ENCODE data around the gene LPAR2.

The LPAR2 gene

DNA sequence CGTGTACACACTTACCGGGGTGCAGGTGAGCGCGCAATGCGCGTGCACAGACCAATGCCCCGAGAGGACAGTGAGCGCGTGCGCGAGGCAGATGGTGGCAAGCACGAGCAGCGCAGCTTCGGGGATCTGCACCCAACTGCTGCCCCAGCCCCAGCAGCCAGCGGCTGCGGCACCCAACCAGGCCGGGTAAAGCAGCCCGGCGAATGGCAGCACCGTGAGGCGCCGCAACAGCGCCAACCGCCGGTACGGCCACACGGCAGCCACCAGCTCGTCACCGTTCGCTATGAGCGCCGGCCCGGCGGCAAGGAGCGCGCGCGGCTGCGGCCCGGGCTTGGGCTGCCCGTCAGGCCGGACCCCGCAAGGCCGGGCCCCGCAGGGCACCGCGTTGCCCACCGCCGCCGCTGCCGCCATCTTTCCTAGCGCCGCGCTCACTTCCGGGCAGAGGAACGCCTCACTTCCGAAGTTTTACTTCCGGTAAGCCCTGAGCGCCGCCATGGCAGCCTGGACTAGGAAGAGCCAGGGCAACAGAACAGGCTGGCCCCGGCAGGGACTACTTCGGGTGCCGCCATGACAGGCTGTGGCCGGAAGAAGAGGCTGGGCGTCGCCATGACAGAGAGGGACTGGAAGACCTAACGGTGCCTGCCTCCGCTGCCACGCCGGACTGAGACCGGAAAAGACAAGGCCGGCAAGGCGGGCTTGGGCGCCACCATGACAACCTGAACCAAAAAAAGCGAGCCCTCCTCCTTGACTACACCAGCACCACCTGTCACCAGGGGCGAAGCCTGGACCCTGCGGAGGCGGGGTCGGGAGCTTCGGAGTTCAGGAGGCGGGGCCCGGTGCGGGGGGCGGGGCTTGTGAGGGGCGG is 35.5 kb upstream of the LPAR2 start, which contains the start of gene ATP13A1:
Gene ATP13A1 (minus strand): TSS at position 421 of the 865 bp plus-strand sequence. CDS start 10 bp downstream, at position 411.
- H3K4me1 ChIP-seq (ENCODE audit: insufficient read depth, insufficient read length), result peaks cover 14% of the 10 kb centered on the region
- no peak for TF ChIP-seq SUZ12 (IDR thresholded peaks at IDR 0.05; ENCODE audit: extremely low read depth, insufficient read depth, insufficient read length)
- peak; percentile 97 for TF ChIP-seq YY1 (IDR thresholded peaks at IDR 0.05; ENCODE audit: insufficient read depth, insufficient read length)
- H3K27me3 ChIP-seq (ENCODE audit: insufficient read depth, insufficient read length), result no peaks in the 10 kb centered on the region
- H3K36me3 ChIP-seq (ENCODE audit: insufficient read depth, insufficient read length, low read length), result peaks cover 31% of the 10 kb centered on the region
- no peaks in the 10 kb centered on the region for H3K9me3 ChIP-seq (ENCODE audit: insufficient read depth, low read length)
- H3K9ac ChIP-seq (ENCODE audit: insufficient read length, low read depth), result peak within 1 kb of the TSS; percentile 100
- DNase-seq (ENCODE audit: low read depth, low spot score), result peak; percentile 87
- H3K4me3 ChIP-seq (ENCODE audit: insufficient read length, low read depth), result peak within 1 kb of the TSS; percentile 100

DNA sequence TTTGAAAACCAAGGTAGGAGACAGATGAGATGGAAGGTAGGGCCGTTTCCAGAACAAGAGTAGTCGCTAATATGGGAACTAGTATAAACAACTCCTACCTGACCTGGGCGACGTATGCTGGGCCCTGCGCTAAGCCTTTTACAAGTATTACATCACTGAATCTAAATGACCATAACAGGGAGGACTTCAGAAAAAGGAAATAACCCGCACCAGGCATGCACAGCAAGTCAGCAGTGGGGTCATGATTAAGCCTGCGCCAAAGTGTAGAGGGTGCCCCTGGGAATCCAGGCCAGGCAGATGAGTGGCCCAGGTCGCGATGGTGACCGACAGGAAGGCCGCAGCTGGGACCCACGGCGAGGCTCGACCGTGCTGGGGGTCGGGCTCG is 34.8 kb upstream of the LPAR2 start:
- H3K9ac ChIP-seq (ENCODE audit: insufficient read length, low read depth), result peak overlapping the region; percentile 100
- no peak for DNase-seq (ENCODE audit: low read depth, low spot score)
- H3K36me3 ChIP-seq (ENCODE audit: insufficient read depth, insufficient read length, low read length), result peaks cover 38% of the 10 kb centered on the region
- TF ChIP-seq SUZ12 (IDR thresholded peaks at IDR 0.05; ENCODE audit: extremely low read depth, insufficient read depth, insufficient read length), result no peak
- TF ChIP-seq YY1 (IDR thresholded peaks at IDR 0.05; ENCODE audit: insufficient read depth, insufficient read length), result no peak
- no peak for TF ChIP-seq ZNF274 (IDR thresholded peaks at IDR 0.05; ENCODE audit: low read depth, low read length)
- peaks cover 12% of the 10 kb centered on the region for H3K4me1 ChIP-seq (ENCODE audit: insufficient read depth, insufficient read length)
- H3K4me3 ChIP-seq (ENCODE audit: insufficient read length, low read depth), result peak overlapping the region; percentile 100
- no peaks in the 10 kb centered on the region for H3K27me3 ChIP-seq (ENCODE audit: insufficient read depth, insufficient read length)
- no peaks in the 10 kb centered on the region for H3K9me3 ChIP-seq (ENCODE audit: insufficient read depth, low read length)

DNA sequence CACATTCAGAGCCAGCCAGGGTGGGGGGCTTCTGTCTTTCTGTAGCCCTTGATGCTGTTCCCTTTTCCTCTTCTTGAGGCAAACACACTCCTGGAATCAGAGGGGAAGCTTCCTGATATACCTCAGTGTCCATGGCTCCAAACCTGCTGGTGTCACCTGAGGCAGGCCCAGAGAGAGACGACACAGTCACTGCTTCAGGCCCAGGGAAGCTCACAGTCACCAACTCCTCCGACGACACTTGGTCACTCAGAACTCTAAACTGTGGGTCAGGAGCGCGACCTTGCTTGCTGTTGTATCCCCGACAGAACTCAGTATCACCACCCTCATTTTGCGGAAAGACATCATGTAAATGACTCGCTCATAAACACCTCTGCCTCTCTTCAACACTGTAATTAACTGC is 34.3 kb upstream of the LPAR2 start:
- Histone ChIP-seq H3K9ac (ENCODE audit: insufficient read length, low read depth) (peak overlapping the region; percentile 43), H3K27me3 (ENCODE audit: insufficient read depth, insufficient read length) (no peaks in the 10 kb centered on the region), H3K36me3 (ENCODE audit: insufficient read depth, insufficient read length, low read length) (peaks cover 43% of the 10 kb centered on the region), H3K9me3 (ENCODE audit: insufficient read depth, low read length) (no peaks in the 10 kb centered on the region), H3K4me3 (ENCODE audit: insufficient read length, low read depth) (peak overlapping the region; percentile 100), H3K4me1 (ENCODE audit: insufficient read depth, insufficient read length) (peaks cover 12% of the 10 kb centered on the region)
- no peak for TF ChIP-seq SUZ12 (IDR thresholded peaks at IDR 0.05; ENCODE audit: extremely low read depth, insufficient read depth, insufficient read length)
- no peak for DNase-seq (ENCODE audit: low read depth, low spot score)

DNA sequence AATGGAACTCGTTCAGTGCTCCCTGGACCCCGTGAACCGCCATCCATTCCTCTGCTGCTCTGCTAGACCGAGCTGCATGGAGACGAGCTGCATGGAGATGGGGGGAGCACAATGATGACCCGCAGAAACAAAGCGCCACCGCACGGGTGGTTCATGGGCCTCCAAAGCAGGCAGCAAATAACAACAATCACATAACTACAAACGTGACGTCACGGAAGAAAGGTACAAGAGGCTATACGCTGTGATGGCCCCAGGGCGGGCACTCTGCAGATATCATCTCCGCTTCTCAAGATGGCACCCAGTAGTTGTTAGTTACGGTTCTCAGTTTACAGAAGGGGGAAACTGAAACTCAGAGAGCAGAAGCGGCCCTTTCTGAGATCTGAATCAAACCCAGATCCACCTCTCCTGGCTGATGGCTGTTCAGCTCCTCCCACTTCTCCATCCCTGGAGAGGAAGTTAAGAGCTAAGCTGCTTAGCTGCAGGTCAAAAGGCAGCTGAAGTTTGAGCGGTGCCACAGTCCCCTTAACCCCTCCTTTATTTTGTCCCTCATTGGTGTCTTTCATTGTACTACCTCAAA is 33.7 kb upstream of the LPAR2 start:
- Histone ChIP-seq H3K4me1 (ENCODE audit: insufficient read depth, insufficient read length) (peaks cover 12% of the 10 kb centered on the region), H3K4me3 (ENCODE audit: insufficient read length, low read depth) (no peak overlapping the region), H3K36me3 (ENCODE audit: insufficient read depth, insufficient read length, low read length) (peaks cover 49% of the 10 kb centered on the region), H3K9me3 (ENCODE audit: insufficient read depth, low read length) (no peaks in the 10 kb centered on the region), H3K9ac (ENCODE audit: insufficient read length, low read depth) (peak overlapping the region; percentile 43), H3K27me3 (ENCODE audit: insufficient read depth, insufficient read length) (no peaks in the 10 kb centered on the region)
- no peak for DNase-seq (ENCODE audit: low read depth, low spot score)
- TF ChIP-seq ZNF274 (IDR thresholded peaks at IDR 0.05; ENCODE audit: low read depth, low read length) (no peak), SUZ12 (IDR thresholded peaks at IDR 0.05; ENCODE audit: extremely low read depth, insufficient read depth, insufficient read length) (no peak), YY1 (IDR thresholded peaks at IDR 0.05; ENCODE audit: insufficient read depth, insufficient read length) (no peak)

DNA sequence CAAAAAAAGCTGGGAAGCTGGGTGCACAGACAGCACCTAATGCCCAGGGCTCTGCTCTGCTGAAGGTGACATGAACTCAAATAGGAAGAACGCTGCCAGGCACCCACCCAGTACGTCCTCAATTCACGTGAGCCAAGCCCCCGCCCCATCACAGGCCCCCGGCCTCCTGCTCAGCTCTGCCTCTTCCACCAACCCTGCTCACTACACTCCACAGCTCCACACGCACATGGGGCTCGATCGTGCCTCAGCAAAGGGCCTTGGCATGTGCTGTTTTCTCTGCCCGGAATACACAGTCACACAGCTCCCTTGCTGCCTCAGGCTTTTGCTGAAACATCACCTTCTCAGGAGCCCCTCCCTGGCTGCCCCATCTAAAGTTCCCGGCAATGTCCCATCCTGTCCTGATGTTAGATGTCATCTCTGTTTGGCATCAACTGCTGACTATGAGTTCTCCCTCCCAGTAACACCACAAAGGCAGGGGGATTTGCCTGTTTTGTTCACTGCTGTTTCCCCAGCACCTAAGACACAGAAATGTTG is 33.2 kb upstream of the LPAR2 start:
- no peak for DNase-seq (ENCODE audit: low read depth, low spot score)
- H3K4me1 ChIP-seq (ENCODE audit: insufficient read depth, insufficient read length), result peaks cover 12% of the 10 kb centered on the region
- TF ChIP-seq SUZ12 (IDR thresholded peaks at IDR 0.05; ENCODE audit: extremely low read depth, insufficient read depth, insufficient read length) (no peak), YY1 (IDR thresholded peaks at IDR 0.05; ENCODE audit: insufficient read depth, insufficient read length) (no peak), ZNF274 (IDR thresholded peaks at IDR 0.05; ENCODE audit: low read depth, low read length) (no peak)
- no peaks in the 10 kb centered on the region for H3K27me3 ChIP-seq (ENCODE audit: insufficient read depth, insufficient read length)
- H3K36me3 ChIP-seq (ENCODE audit: insufficient read depth, insufficient read length, low read length), result peaks cover 54% of the 10 kb centered on the region
- H3K4me3 ChIP-seq (ENCODE audit: insufficient read length, low read depth), result no peak overlapping the region
- H3K9me3 ChIP-seq (ENCODE audit: insufficient read depth, low read length), result no peaks in the 10 kb centered on the region
- H3K9ac ChIP-seq (ENCODE audit: insufficient read length, low read depth), result peak overlapping the region; percentile 43

DNA sequence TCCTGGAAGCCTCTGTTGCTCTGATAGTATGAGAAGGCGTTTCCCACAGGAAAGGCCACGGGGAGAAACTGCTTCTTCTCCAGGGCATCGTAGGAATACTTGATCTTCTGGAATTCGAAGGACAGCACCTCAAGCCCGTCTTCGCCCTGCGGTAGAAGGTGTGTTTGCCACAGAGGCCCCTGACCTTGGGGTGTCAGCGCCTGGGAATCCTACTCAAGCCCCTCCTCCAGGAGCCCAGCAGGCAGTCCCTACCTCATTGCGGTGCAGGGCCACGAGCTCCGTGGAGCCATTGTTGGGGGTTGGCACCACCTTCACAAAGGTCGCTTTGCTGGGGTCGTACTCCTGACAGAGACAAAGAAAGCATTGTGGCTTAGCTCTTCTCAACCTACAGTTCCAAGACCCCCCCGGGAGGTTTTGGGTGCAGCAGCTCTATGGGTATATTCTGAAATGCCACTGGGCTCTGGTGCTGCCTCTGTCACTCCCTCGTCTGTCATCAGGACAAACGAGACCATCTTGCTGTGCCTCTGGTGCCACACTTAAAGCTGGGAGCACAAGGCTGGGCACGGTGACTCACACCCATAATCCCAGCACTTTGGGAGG is 31.7 kb upstream of the LPAR2 start:
- Histone ChIP-seq H3K4me3 (ENCODE audit: insufficient read length, low read depth) (no peak overlapping the region), H3K9me3 (ENCODE audit: insufficient read depth, low read length) (no peaks in the 10 kb centered on the region), H3K9ac (ENCODE audit: insufficient read length, low read depth) (no peak overlapping the region), H3K27me3 (ENCODE audit: insufficient read depth, insufficient read length) (no peaks in the 10 kb centered on the region), H3K36me3 (ENCODE audit: insufficient read depth, insufficient read length, low read length) (peaks cover 69% of the 10 kb centered on the region), H3K4me1 (ENCODE audit: insufficient read depth, insufficient read length) (peaks cover 12% of the 10 kb centered on the region)
- TF ChIP-seq YY1 (IDR thresholded peaks at IDR 0.05; ENCODE audit: insufficient read depth, insufficient read length), result no peak
- TF ChIP-seq SUZ12 (IDR thresholded peaks at IDR 0.05; ENCODE audit: extremely low read depth, insufficient read depth, insufficient read length), result no peak
- TF ChIP-seq ZNF274 (IDR thresholded peaks at IDR 0.05; ENCODE audit: low read depth, low read length), result no peak
- DNase-seq (ENCODE audit: low read depth, low spot score), result no peak

DNA sequence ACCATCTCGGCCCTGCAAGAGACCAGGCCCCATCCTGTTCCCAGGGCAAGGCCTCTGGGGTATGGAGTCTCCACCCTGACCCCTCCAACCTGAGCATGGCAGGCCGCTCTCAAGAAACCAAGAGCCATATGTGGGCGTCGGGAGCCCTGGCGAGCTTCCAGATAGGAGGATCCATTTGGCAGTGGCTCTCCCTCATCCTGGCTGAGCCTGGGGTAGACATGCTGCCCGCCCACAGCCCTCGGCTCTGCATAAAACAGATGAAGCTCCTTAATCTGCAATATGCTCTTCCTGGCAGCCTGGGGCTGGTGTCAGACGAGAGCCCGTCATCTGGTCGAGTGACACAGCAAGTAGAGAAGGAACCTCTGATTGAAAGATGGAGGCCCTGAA is 29.4 kb upstream of the LPAR2 start:
- H3K36me3 ChIP-seq (ENCODE audit: insufficient read depth, insufficient read length, low read length), result peaks cover 91% of the 10 kb centered on the region
- H3K4me1 ChIP-seq (ENCODE audit: insufficient read depth, insufficient read length), result peaks cover 12% of the 10 kb centered on the region
- no peak overlapping the region for H3K9ac ChIP-seq (ENCODE audit: insufficient read length, low read depth)
- no peaks in the 10 kb centered on the region for H3K27me3 ChIP-seq (ENCODE audit: insufficient read depth, insufficient read length)
- TF ChIP-seq ZNF274 (IDR thresholded peaks at IDR 0.05; ENCODE audit: low read depth, low read length), result no peak
- TF ChIP-seq YY1 (IDR thresholded peaks at IDR 0.05; ENCODE audit: insufficient read depth, insufficient read length), result no peak
- TF ChIP-seq SUZ12 (IDR thresholded peaks at IDR 0.05; ENCODE audit: extremely low read depth, insufficient read depth, insufficient read length), result no peak
- no peaks in the 10 kb centered on the region for H3K9me3 ChIP-seq (ENCODE audit: insufficient read depth, low read length)
- no peak for DNase-seq (ENCODE audit: low read depth, low spot score)
- H3K4me3 ChIP-seq (ENCODE audit: insufficient read length, low read depth), result no peak overlapping the region
